HepG2 (cell line): ENCODE data around the gene ATAD3C. TPM values are rescaled to one million over a fixed set of nuclear protein-coding genes. Genes with fewer than 3 reads are reported as not detected.

Experiments used
- ARNT ChIP-seq: fragments of 450-650 bp; IDR thresholded peaks from 2 replicates; pipeline ENCODE4 v1.6.1; 2017
- ASH2L ChIP-seq: fragments of 300-600, 200-600 bp; sonication (generic); IDR thresholded peaks from 2 replicates; pipeline ENCODE4 v1.7.0; 2017; ENCODE audit warnings: low read depth, mild to moderate bottlenecking, moderate library complexity, mixed read lengths, low read length; ENCODE audit not compliant: insufficient read length
- BORCS8-MEF2B ChIP-seq: sonication (generic); formaldehyde crosslinking; IDR thresholded peaks from 2 replicates; pipeline ENCODE4 v1.8.0; 2022; ENCODE audit warnings: mild to moderate bottlenecking, missing genetic modification reagents
- ERF ChIP-seq: IDR thresholded peaks from 2 replicates; pipeline ENCODE4 v1.6.1; 2018; ENCODE audit warnings: missing biosample characterization, missing genetic modification reagents
- PRDM15 ChIP-seq: sonication (generic); formaldehyde crosslinking; IDR thresholded peaks from 2 replicates; pipeline ENCODE4 v1.4.0; 2020; ENCODE audit warnings: missing genetic modification reagents
- STAT6 ChIP-seq: sonication (generic); formaldehyde crosslinking; IDR thresholded peaks from 2 replicates; pipeline ENCODE4 v1.4.0; 2020; ENCODE audit warnings: missing genetic modification reagents, mild to moderate bottlenecking, borderline replicate concordance
- ZNF335 ChIP-seq: sonication (generic); formaldehyde crosslinking; IDR thresholded peaks from 2 replicates; pipeline ENCODE4 v1.4.0; 2020; ENCODE audit warnings: missing genetic modification reagents
- ZNF687 ChIP-seq: sonication (generic); formaldehyde crosslinking; IDR thresholded peaks from 2 replicates; pipeline ENCODE4 v1.5.1; 2020; ENCODE audit warnings: mild to moderate bottlenecking, missing genetic modification reagents, moderate library complexity
- polyA plus RNA-seq, 8 experiments: library from polyadenylated mRNA; depleted of rRNA in 3 of 8; stranded (reverse) in 7 of 8; unstranded in 1 of 8; fragments of >200 nt; fragmentation: Illumina TruSeq in 4 of 8; extraction: Trizol in 4 of 8; gene quantifications; 2 replicates each; pipeline versions ENCODE4 v1.2.1 to v1.2.3, GENCODE V29; 2011 to 2016; ENCODE audit warnings: low read depth in 4 of 8, missing spikeins in 1 of 8, mixed read lengths in 1 of 8; ENCODE audit not compliant: insufficient read depth in 1 of 8
- total RNA-seq, 5 experiments: library from RNA; depleted of rRNA; stranded (reverse); fragments of >200 nt; fragmentation: Illumina TruSeq; extraction: Trizol; gene quantifications; 2 replicates each; pipeline ENCODE4 v1.2.3, GENCODE V29; 2016; ENCODE audit warnings: low read depth in 1 of 5
- TF ChIP-seq, protein P1 (sequence below): sonication (generic); formaldehyde crosslinking; IDR thresholded peaks from 2 replicates; pipeline ENCODE4 v1.5.0; 2020; ENCODE audit warnings: mild to moderate bottlenecking, missing genetic modification reagents, borderline replicate concordance
- TF ChIP-seq, protein P2 (sequence below): sonication (generic); formaldehyde crosslinking; IDR thresholded peaks from 2 replicates; pipeline ENCODE4 v1.8.0; 2022; ENCODE audit warnings: missing genetic modification reagents, low read depth, mild to moderate bottlenecking, borderline replicate concordance
- TF ChIP-seq, protein P3 (sequence below): sonication (generic); IDR thresholded peaks from 2 replicates; pipeline ENCODE4 v1.6.1; 2016; ENCODE audit warnings: low read depth, borderline replicate concordance

ATAD3C gene
- total and polyA plus RNA-seq, 2 of the 13 experiments (the other 11 are each of a cell fraction or from before 2014, with no cell fraction given) = 2.4 to 3.2 TPM

DNA sequence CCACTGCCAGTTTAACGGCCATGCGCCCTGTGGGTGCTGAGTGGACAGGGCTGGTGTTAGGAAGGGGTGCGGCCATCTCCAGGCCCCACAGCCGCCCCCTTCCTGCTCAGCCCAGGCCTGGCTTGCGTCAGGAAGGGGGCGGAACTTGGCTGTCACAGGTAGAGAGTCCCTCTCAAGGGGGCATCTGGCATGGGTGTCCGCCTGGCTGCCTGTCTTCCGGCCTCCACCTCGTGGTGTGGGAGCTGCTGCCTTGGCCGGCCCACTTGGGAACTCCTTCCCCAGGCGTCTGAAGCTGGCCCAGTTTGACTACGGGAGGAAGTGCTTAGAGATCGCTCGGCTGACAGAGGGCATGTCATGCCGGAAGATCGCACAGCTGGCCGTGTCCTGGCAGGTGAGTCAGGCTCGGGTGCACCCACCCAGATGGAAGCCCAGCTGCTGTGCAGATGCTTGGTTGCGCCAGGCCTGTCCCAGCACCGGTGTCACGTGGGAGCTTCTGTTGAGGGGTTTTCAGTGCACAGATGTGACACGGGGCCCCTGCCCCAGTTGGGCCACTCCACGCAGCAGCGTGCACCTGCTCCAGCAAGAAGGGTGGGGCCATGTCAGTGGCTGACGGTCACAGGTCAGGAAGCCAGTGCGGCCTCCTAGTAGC is 13.0 kb downstream of the ATAD3C start (continued):
- TF ChIP-seq, protein P1, sequence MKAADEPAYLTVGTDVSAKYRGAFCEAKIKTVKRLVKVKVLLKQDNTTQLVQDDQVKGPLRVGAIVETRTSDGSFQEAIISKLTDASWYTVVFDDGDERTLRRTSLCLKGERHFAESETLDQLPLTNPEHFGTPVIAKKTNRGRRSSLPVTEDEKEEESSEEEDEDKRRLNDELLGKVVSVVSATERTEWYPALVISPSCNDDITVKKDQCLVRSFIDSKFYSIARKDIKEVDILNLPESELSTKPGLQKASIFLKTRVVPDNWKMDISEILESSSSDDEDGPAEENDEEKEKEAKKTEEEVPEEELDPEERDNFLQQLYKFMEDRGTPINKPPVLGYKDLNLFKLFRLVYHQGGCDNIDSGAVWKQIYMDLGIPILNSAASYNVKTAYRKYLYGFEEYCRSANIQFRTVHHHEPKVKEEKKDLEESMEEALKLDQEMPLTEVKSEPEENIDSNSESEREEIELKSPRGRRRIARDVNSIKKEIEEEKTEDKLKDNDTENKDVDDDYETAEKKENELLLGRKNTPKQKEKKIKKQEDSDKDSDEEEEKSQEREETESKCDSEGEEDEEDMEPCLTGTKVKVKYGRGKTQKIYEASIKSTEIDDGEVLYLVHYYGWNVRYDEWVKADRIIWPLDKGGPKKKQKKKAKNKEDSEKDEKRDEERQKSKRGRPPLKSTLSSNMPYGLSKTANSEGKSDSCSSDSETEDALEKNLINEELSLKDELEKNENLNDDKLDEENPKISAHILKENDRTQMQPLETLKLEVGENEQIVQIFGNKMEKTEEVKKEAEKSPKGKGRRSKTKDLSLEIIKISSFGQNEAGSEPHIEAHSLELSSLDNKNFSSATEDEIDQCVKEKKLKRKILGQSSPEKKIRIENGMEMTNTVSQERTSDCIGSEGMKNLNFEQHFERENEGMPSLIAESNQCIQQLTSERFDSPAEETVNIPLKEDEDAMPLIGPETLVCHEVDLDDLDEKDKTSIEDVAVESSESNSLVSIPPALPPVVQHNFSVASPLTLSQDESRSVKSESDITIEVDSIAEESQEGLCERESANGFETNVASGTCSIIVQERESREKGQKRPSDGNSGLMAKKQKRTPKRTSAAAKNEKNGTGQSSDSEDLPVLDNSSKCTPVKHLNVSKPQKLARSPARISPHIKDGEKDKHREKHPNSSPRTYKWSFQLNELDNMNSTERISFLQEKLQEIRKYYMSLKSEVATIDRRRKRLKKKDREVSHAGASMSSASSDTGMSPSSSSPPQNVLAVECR = peak; percentile 57; the same call in 1 of the 2 replicates
- TF ChIP-seq, protein P2, sequence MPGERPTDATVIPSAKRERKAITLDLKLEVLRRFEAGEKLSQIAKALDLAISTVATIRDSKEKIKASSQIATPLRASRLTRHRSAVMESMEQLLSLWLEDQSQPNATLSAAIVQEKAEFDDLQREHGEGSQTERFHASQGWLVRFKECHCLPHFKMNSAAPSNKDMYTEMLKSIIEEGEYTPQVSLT (CRISPR knock-in tag) = no peak
- TF ChIP-seq BORCS8-MEF2B (CRISPR knock-in tag) (no peak), STAT6 (CRISPR knock-in tag) (no peak), ERF (CRISPR knock-in tag) (no peak), ZNF335 (CRISPR knock-in tag) (peak; percentile 98), ZNF687 (peak; percentile 79), ASH2L (peak; percentile 29), PRDM15 (CRISPR knock-in tag) (no peak), ARNT (no peak)
- TF ChIP-seq, protein P3, sequence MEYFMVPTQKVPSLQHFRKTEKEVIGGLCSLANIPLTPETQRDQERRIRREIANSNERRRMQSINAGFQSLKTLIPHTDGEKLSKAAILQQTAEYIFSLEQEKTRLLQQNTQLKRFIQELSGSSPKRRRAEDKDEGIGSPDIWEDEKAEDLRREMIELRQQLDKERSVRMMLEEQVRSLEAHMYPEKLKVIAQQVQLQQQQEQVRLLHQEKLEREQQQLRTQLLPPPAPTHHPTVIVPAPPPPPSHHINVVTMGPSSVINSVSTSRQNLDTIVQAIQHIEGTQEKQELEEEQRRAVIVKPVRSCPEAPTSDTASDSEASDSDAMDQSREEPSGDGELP = peak; percentile 83; the same call in 1 of the 2 replicates
